ENCODE data around the gene VEZF1.

Gene VEZF1

GRCh38 chr17:57928928-57929327 lies 59.1 kb downstream of the VEZF1 start:
- DNase-seq (ENCODE audit: low read depth), result no peak

- DNase-seq (ENCODE audit: low read depth), result no peak
Observed at GRCh38 chr17:57927048-57927723, 60.9 kb downstream of the VEZF1 start.

GRCh38 chr17:57926723-57927047 lies 61.4 kb downstream of the VEZF1 start:
- no peak for DNase-seq (ENCODE audit: low read depth)

- DNase-seq (ENCODE audit: low read depth), result no peak
Observed at GRCh38 chr17:57925361-57925990, 62.6 kb downstream of the VEZF1 start.

- no peak for DNase-seq (ENCODE audit: low read depth)
Observed at GRCh38 chr17:57924677-57925076, 63.4 kb downstream of the VEZF1 start.

All from T follicular helper cell (primary cell).